VCaP (cell line): ENCODE data around the gene TENM3.

Experiments used
- H3K27ac ChIP-seq: fragments of 450-650 bp; 2 replicates; pipeline ENCODE4 v1.5.1; 2017
- TF ChIP-seq, protein P1 (sequence below): fragments of 450-650 bp; conservative IDR thresholded peaks from 2 replicates; pipeline ENCODE4 v1.5.1; 2017; ENCODE audit warnings: mild to moderate bottlenecking, moderate library complexity

Gene TENM3

DNA sequence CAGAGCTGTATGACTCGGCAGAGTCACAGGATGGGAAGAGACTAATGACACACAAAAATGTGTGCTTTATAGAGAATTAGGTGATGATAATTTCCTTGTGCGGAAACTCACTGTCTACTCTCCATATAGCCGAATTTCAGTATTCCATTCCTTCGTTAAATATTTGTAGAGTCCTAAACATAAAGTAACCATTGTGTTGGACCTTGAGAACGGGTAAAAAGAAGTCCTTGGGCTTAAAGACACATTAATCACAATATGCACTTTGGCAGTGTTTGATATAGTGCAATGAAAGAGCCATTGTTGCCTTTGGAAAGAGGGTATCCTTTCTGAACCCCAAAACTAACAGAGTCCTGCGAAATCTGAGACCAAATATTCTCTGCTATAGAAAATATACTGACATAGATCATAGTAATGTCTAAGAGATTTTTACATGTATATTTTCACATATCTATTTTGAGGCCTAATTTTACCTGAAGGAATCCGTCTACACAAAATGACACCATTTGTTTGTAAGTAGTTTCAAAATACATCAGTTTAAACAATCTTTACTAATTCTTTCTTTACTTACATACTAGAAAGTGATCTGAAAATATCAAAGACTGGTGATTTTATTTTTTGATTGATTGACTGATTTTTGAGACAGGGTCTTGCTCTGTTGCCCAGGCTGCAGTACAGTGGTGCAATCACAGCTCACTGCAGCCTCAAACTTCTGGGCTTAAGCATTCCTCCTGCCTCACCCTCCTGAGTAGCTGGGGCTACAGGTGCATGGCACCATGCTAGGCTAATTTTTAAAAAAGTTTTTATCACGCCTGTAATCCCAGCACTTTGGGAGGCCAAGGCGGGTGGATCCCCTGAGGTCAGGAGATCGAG lies 377.1 kb downstream of the TENM3 start:
- no peak overlapping the region for H3K27ac ChIP-seq
- TF ChIP-seq, protein P1, sequence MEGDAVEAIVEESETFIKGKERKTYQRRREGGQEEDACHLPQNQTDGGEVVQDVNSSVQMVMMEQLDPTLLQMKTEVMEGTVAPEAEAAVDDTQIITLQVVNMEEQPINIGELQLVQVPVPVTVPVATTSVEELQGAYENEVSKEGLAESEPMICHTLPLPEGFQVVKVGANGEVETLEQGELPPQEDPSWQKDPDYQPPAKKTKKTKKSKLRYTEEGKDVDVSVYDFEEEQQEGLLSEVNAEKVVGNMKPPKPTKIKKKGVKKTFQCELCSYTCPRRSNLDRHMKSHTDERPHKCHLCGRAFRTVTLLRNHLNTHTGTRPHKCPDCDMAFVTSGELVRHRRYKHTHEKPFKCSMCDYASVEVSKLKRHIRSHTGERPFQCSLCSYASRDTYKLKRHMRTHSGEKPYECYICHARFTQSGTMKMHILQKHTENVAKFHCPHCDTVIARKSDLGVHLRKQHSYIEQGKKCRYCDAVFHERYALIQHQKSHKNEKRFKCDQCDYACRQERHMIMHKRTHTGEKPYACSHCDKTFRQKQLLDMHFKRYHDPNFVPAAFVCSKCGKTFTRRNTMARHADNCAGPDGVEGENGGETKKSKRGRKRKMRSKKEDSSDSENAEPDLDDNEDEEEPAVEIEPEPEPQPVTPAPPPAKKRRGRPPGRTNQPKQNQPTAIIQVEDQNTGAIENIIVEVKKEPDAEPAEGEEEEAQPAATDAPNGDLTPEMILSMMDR, result no peak

DNA sequence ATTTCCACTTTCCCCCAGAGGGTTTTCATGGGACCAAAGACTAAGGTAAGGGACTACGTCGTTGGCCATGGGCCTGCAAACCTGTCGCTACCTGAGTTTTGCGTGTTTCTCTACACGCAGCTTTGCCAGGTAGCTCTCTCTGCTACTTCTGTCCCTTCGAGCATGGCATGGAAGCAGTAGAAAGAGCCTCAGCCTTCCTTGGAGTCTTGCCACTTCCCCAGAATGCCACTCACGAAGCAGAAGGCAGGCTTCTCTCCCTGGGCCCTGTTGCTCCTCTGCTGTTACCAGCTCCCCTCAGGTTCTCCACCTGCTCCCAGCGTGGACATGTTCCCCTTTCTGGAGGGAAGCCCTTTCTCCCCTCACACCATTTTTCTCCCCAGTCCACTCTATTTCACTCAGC lies 381.1 kb downstream of the TENM3 start:
- TF ChIP-seq, protein P1, result no peak
- H3K27ac ChIP-seq, result no peak overlapping the region

DNA sequence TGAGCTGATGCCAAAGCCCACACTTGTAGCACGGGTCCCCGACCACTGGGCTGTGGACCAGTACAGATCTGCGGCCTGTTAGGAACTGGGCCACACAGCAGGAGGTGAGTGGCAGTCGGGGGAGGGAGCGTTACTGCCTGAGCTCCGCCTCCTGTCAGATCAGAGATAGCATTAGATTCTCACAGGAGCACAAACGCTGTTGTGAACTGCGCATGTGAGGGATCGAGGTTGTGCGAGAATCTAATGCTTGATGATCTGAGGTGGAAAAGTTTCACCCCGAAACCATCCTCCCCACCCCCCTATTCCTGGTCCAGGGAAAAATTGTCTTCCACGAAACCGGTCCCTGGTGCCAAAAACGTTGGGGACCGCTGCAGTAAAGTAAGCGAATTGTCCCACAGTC lies 382.0 kb downstream of the TENM3 start:
- no peak overlapping the region for H3K27ac ChIP-seq
- TF ChIP-seq, protein P1, result no peak

DNA sequence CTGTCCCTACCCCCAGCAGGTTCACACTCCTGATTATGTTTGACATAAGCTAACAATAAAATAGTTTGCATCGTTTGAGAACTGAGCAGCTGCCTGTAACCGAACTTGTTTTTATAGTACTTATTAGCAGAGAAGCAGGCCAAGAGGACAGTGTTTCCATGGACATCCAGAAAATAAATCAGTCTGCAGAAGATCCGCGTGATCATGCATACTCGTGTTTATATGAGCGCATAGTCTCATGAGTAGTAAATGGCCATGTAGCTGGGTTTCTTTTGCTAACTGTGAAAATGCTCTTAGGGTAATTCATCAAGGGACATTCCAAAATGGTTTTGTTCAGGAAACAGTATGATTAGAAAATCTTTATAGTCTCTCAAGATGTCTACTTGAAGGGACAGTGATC lies 384.8 kb downstream of the TENM3 start:
- H3K27ac ChIP-seq, result no peak overlapping the region
- TF ChIP-seq, protein P1, result no peak

DNA sequence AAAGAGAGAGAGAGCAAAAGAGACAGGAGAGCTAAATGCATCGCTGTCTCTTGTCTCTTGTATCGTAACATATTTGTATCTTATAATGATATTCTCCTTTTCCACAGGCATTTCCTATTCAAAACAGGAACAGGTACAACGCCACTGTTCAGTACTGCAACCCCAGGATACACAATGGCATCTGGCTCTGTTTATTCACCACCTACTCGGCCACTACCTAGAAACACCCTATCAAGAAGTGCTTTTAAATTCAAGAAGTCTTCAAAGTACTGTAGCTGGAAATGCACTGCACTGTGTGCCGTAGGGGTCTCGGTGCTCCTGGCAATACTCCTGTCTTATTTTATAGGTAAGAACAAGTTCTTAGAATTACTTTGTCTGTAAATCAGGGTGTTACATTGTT lies 385.3 kb downstream of the TENM3 start:
- TF ChIP-seq, protein P1, result no peak
- H3K27ac ChIP-seq, result no peak overlapping the region

GRCh38 chr4:182629096-182629495 lies 385.9 kb downstream of the TENM3 start:
- no peak overlapping the region for H3K27ac ChIP-seq
- TF ChIP-seq, protein P1, result no peak

- H3K27ac ChIP-seq, result no peak overlapping the region
- TF ChIP-seq, protein P1, result no peak
These were observed 397.3 kb downstream of the TENM3 start for GRCh38 chr4:182640491-182640890.
